PC-9 (cell line): ENCODE data around the gene CLIC5.

Source experiments
- EZH2 ChIP-seq: fragments of 200-600 bp; sonication (generic); IDR thresholded peaks from 2 replicates; pipeline ENCODE4 v1.8.0; 2017; ENCODE audit warnings: antibody characterized with exemption, low read depth
- TF ChIP-seq, protein P1 (sequence below): fragments of 200-600 bp; sonication (generic); conservative IDR thresholded peaks from 2 replicates; pipeline ENCODE4 v1.6.1; 2017; ENCODE audit warnings: mixed run types, antibody characterized with exemption, mild to moderate bottlenecking, moderate library complexity

DNA sequence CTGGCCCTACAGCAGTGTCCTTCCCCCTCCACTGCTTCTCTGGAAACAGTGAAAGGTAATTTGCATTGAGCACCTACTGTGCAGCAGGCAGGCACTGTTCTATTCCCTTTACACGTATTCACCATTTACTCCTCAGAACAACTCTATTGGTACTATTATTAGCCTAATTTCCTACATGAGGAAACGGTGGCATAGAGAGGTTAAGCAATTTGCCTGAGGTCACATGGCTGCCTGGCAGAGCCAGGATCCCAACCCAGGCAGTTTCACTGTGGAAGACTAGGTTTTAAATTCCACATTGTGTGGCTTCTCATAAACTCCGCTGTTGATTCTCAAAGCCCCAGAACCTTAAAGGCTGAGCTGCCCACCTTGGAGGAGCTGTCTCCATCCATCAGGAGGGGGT is 72.7 kb downstream of the CLIC5 start:
- TF ChIP-seq EZH2: no peak
- TF ChIP-seq, protein P1, sequence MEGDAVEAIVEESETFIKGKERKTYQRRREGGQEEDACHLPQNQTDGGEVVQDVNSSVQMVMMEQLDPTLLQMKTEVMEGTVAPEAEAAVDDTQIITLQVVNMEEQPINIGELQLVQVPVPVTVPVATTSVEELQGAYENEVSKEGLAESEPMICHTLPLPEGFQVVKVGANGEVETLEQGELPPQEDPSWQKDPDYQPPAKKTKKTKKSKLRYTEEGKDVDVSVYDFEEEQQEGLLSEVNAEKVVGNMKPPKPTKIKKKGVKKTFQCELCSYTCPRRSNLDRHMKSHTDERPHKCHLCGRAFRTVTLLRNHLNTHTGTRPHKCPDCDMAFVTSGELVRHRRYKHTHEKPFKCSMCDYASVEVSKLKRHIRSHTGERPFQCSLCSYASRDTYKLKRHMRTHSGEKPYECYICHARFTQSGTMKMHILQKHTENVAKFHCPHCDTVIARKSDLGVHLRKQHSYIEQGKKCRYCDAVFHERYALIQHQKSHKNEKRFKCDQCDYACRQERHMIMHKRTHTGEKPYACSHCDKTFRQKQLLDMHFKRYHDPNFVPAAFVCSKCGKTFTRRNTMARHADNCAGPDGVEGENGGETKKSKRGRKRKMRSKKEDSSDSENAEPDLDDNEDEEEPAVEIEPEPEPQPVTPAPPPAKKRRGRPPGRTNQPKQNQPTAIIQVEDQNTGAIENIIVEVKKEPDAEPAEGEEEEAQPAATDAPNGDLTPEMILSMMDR: no peak
